SK-N-SH treated with all-trans-retinoic acid at 6 μM for 48 hours (cell line): ENCODE measurements around the gene ZNF239.
"Not testable (repeated sequence)": the region's sequence is repeated elsewhere in the genome, so short reads cannot be mapped to it uniquely, and the experiment has no call there.

Experiments used
- ARNTL ChIP-seq: fragments of 450-650 bp; formaldehyde crosslinking; IDR thresholded peaks from 2 replicates; pipeline ENCODE4 v1.5.0; 2020; ENCODE audit warnings: low read depth, mild to moderate bottlenecking, moderate library complexity, borderline replicate concordance
- CSDC2 ChIP-seq: fragments of 250-450 bp; sonication (Bioruptor Pico); IDR thresholded peaks from 2 replicates; pipeline ENCODE4 v1.5.0; 2020; ENCODE audit warnings: mild to moderate bottlenecking, moderate library complexity
- OSR1 ChIP-seq: fragments of 250-450 bp; sonication (Bioruptor Pico); IDR thresholded peaks from 2 replicates; pipeline ENCODE4 v1.8.0; 2022; ENCODE audit warnings: moderate library complexity, mild to moderate bottlenecking, inconsistent platforms
- TOX ChIP-seq: fragments of 250-450 bp; sonication (Bioruptor Pico); IDR thresholded peaks from 2 replicates; pipeline ENCODE4 v1.8.0; 2021; ENCODE audit warnings: mild to moderate bottlenecking, moderate library complexity, borderline replicate concordance
- ZFP3 ChIP-seq: fragments of 250-450 bp; sonication (Bioruptor Pico); IDR thresholded peaks from 2 replicates; pipeline ENCODE4 v1.5.0; 2020; ENCODE audit warnings: mild to moderate bottlenecking, moderate library complexity
- ZNF70 ChIP-seq: fragments of 450-650 bp; formaldehyde crosslinking; IDR thresholded peaks from 2 replicates; pipeline ENCODE4 v1.5.0; 2020; ENCODE audit warnings: mild to moderate bottlenecking, moderate library complexity
- TF ChIP-seq, protein P1 (sequence below): fragments of 250-450 bp; sonication (Bioruptor Pico); IDR thresholded peaks from 2 replicates; pipeline ENCODE4 v1.8.0; 2021; ENCODE audit warnings: low read depth, mild to moderate bottlenecking, moderate library complexity, borderline replicate concordance

DNA sequence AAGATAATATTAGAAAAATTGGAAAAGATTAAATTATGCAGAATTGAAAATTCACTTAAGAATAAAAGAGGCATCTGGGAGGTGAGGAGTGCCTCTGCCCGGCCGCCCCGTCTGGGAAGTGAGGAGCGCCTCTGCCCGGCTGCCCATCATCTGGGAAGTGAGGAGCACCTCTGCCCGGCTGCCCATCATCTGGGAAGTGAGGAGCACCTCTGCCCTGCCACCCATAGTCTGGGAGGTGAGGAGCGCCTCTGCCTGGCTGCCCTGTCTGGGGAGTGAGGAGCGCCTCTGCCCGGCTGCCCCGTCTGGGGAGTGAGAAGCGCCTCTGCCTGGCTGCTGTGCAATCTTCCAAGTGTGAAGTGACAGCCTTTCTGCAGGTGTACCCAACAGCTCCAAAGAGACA lies 30.7 kb downstream of the ZNF239 start:
- TF ChIP-seq, protein P1, sequence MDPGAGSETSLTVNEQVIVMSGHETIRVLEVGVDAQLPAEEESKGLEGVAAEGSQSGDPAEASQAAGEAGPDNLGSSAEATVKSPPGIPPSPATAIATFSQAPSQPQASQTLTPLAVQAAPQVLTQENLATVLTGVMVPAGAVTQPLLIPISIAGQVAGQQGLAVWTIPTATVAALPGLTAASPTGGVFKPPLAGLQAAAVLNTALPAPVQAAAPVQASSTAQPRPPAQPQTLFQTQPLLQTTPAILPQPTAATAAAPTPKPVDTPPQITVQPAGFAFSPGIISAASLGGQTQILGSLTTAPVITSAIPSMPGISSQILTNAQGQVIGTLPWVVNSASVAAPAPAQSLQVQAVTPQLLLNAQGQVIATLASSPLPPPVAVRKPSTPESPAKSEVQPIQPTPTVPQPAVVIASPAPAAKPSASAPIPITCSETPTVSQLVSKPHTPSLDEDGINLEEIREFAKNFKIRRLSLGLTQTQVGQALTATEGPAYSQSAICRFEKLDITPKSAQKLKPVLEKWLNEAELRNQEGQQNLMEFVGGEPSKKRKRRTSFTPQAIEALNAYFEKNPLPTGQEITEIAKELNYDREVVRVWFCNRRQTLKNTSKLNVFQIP (CRISPR knock-in tag), result not testable (repeated sequence)
- TF ChIP-seq ZNF70, CSDC2, ZFP3, OSR1, ARNTL, TOX (CRISPR knock-in tag): not testable (repeated sequence)
